C4-2B (cell line): ENCODE data around the gene KDM6A.
"Not testable (repeated sequence)": the region's sequence is repeated elsewhere in the genome, so short reads cannot be mapped to it uniquely, and the experiment has no call there.

Experiments
- H3K27ac ChIP-seq: fragments of 450-650 bp; 2 replicates; pipeline ENCODE4 v1.5.1; 2017
- ZFX ChIP-seq: fragments of 450-650 bp; IDR thresholded peaks from 2 replicates; pipeline ENCODE4 v1.6.1; 2017
- TF ChIP-seq, protein P1 (sequence below): fragments of 450-650 bp; conservative IDR thresholded peaks from 2 replicates; pipeline ENCODE4 v1.5.1; 2017; ENCODE audit warnings: mild to moderate bottlenecking

The KDM6A gene

DNA sequence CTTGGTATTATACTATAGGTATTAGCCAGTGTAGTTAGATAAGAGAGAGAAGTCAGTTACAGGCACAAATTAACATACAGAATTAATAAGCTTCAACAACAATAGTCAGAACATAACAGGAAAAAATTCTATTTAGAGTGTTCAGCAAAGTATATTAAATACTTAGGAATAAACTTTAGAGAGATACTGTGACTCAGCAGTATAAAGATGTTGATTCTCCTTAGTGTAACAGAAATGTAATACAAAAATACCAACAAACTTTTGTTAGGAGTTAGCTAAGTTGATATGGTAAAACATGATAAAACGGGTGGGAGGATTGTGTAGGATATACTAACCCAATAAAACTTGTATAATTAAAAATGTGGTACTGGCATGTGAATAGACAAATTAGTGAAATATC lies 173.4 kb downstream of the KDM6A start:
- TF ChIP-seq, protein P1, sequence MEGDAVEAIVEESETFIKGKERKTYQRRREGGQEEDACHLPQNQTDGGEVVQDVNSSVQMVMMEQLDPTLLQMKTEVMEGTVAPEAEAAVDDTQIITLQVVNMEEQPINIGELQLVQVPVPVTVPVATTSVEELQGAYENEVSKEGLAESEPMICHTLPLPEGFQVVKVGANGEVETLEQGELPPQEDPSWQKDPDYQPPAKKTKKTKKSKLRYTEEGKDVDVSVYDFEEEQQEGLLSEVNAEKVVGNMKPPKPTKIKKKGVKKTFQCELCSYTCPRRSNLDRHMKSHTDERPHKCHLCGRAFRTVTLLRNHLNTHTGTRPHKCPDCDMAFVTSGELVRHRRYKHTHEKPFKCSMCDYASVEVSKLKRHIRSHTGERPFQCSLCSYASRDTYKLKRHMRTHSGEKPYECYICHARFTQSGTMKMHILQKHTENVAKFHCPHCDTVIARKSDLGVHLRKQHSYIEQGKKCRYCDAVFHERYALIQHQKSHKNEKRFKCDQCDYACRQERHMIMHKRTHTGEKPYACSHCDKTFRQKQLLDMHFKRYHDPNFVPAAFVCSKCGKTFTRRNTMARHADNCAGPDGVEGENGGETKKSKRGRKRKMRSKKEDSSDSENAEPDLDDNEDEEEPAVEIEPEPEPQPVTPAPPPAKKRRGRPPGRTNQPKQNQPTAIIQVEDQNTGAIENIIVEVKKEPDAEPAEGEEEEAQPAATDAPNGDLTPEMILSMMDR: no peak
- TF ChIP-seq ZFX: no peak
- no peak overlapping the region for H3K27ac ChIP-seq

DNA sequence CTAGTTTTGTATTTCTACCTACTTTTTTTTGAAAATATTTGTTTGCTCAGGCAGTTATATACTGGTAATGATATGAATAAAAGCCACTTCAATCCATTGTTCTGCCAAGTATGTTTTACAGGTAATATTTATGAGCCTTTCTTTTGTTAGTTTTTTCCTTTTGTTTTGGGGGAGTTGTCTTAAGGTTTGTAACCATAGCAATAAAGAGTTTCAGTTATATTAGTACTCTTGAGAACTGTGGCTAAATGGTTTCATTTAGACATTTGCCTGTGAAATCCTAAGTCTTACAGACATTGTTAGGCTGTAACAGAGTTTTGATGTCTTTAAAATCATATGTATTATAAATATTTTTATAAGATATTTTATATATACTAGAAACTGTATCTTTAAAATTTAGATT lies 177.6 kb downstream of the KDM6A start:
- no peak for TF ChIP-seq ZFX
- TF ChIP-seq, protein P1: no peak
- peak overlapping the region; percentile 74 for H3K27ac ChIP-seq

DNA sequence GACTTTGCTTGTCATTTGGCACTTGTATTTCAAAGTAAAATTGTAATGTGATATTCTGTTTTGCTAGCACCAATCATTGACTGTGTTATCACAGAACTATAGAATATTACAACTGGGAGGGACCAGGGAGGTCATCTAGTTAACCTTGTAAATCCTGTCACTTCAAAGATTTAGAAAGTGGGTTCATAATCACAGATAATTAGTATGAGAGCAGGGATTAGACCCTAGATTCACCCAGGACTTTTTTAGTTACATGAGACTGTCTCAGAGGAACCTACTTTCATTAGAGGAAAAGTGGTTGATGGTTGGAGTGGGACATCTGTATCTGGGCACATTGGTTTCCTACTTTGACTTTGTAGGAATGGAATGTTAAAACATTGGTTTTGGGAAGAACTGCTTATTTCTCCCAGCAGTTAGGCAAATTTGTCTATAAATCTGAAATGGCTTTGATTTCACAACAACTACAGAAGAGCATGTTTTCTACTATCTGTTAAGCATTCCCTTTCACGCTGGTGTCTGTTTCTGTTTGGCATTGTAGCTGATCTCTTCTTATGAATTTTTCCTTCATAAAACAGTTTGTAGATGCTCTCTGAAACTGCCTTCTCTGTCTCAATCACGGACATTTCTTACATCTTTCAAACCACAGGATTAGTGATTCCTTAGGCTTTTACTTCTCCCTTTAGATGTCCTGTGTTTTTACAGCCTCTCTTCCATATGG lies 183.6 kb downstream of the KDM6A start:
- H3K27ac ChIP-seq: no peak overlapping the region
- TF ChIP-seq, protein P1: no peak
- TF ChIP-seq ZFX: no peak

DNA sequence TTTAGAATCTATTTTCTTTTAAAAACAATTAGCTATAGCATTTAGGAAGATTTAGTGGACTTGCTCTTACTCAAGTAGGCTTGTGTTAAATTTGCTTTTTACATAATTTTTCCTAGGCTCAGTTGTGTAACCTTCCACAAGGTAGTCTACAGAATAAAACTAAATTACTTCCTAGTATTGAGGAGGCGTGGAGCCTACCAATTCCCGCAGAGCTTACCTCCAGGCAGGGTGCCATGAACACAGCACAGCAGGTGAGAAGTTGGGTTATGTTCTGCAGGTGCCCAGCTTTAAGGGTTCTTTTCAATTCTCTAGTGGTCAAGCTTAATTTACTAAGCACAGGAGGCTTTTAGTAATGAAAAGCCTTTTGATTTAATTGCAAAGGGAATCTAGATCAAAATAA lies 186.9 kb downstream of the KDM6A start:
- not testable (repeated sequence) for H3K27ac ChIP-seq

DNA sequence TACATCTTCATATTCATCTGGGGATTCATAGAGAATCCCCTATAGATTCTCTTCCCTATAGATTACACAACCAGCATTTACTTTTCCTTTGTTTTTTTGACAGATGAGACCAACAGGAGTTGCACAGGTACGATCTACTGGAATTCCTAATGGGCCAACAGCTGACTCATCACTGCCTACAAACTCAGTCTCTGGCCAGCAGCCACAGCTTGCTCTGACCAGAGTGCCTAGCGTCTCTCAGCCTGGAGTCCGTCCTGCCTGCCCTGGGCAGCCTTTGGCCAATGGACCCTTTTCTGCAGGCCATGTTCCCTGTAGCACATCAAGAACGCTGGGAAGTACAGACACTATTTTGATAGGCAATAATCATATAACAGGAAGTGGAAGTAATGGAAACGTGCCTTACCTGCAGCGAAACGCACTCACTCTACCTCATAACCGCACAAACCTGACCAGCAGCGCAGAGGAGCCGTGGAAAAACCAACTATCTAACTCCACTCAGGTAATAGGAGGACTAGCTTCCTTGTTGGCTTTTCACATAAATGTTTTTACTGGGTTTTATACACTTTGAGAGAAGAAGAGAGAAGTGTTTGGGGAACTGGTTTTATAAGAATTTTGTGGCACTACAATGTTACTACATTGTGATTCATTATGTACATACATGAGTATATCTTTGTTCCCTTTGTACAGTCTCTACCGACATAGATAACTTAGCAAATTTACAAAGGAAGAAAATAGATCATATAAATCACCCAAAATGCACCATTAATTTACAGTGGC lies 190.5 kb downstream of the KDM6A start:
- TF ChIP-seq, protein P1: no peak
- TF ChIP-seq ZFX: no peak
- H3K27ac ChIP-seq: peak overlapping the region; percentile 76

DNA sequence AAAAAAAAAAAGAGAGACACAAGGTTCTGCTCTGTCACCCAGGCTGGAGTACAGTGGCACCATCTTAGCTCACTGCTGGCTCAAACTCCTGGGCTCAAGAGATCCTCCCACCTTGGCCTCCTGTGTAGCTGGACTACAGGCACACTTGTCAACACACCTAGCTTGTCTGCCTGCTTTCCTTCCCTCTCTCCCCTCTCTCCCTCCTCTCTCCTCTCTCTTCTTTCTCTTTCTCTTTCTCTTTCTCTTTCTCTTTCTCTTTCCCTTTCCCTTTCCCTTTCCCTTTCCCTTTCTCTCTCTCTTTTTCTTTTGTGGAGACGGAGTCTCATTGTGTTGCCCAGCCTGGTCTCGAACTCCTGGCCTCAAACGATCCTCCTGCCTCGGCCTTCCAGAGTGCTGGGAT lies 195.6 kb downstream of the KDM6A start:
- peak overlapping the region; percentile 42 for H3K27ac ChIP-seq
- TF ChIP-seq ZFX: no peak
- TF ChIP-seq, protein P1: no peak

DNA sequence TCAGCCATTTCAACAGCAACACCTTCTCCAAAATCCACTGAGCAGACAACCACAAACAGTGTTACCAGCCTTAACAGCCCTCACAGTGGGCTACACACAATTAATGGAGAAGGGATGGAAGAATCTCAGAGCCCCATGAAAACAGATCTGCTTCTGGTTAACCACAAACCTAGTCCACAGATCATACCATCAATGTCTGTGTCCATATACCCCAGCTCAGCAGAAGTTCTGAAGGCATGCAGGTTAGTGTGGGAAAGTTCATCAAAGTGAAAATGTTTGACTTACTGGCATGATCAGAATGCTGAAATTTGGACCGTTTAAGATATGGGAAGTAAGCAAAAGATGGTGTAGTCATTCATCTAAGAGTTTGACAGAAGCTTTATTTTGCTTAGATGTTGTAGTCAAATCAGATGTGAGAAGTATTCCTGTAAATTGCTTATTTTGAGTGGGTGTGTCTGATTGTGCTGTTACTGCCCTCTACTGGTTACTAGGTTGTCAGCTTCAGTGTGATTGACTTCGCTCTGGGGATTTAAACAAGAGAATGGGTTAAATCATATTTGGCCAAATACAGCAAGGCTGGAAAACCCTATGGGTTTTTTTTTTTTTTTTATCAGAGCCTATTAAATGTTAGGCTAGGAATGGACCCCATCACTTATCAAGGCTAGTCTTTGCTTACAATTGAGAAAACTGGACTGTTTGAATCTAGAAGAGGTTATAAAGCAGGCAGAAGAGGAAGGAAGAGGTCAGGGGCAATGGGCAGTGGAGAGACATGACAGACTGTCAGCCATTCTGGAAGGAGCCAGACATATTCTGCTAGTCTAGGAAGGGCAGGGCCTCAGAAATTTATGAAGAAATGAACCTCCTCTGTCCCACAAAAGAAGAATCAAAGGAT lies 197.4 kb downstream of the KDM6A start:
- TF ChIP-seq, protein P1: peak; percentile 68
- no peak for TF ChIP-seq ZFX
- H3K27ac ChIP-seq: peak overlapping the region; percentile 10; the same call in 1 of the 2 replicates

DNA sequence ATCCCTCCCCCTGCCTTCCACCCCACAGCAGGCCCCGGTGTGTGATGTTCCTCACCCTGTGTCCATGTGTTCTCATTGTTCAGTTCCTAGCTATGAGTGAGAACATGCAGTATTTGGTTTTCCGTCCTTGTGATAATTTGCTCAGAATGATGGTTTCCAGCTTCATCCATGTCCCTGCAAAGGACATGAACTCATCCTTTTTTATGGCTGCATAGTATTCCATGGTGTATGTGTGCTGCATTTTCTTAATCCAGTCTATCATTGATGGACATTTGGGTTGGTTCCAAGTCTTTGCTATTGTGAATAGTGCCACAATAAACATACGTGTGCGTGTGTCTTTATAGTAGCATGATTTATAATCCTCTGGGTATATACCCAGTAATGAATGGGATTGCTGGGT lies 200.0 kb downstream of the KDM6A start:
- not testable (repeated sequence) for H3K27ac ChIP-seq
